GM10248 (cell line): Measurements from ENCODE around the gene DIP2A.
A peak's percentile ranks its signal among the peaks of the same experiment; 100 is the strongest.

Experiments
- CTCF ChIA-PET: fragments of 300-600 bp; sonication (Branson Sonifier 250); formaldehyde crosslinking; extraction: SDS; loops from one replicate; lab custom pipeline; 2021; ENCODE audit warnings: antibody characterized with exemption; lab: Yijun Ruan, JAX
- POLR2A ChIA-PET: fragments of 350-650 bp; sonication (Branson Sonifier 250); formaldehyde crosslinking; extraction: SDS; loops from one replicate; lab custom pipeline; 2020; ENCODE audit warnings: antibody characterized with exemption; lab: Yijun Ruan, JAX
- DNase-seq: peaks from one replicate; pipeline ENCODE4 v3.0.0; 2012; ENCODE audit errors: extremely low spot score
- CTCF ChIP-seq: IDR thresholded peaks from 2 replicates; pipeline ENCODE4 v1.5.1; 2012; ENCODE audit warnings: mild to moderate bottlenecking, low read depth; ENCODE audit errors: extremely low read depth, missing control alignments, control extremely low read depth

DIP2A gene

GRCh38 chr21:46608672-46609111, 150.0 kb downstream of the DIP2A start:
- no peak for TF ChIP-seq CTCF
- DNase-seq = peak; percentile 31
- CTCF ChIA-PET = interaction anchor here (0.9 to 3.4 kb wide), 8 partner anchors 9 to 465 kb away, joined by 3 to 15 read pairs (median 4); partner anchors contain the start of gene PRMT2
- POLR2A ChIA-PET = no interaction called here

GRCh38 chr21:46610018-46610701, 151.5 kb downstream of the DIP2A start:
- DNase-seq = peak; percentile 12
- ChIA-PET POLR2A (no interaction called here), CTCF (interaction anchor here (1.3 to 3.4 kb wide), 6 partner anchors 8 to 456 kb away, joined by 3 to 15 read pairs (median 5); partner anchors contain the start of gene PRMT2)
- TF ChIP-seq CTCF = no peak

GRCh38 chr21:46613391-46613790, 154.7 kb downstream of the DIP2A start:
- no peak for DNase-seq
- ChIA-PET CTCF (no interaction called here), POLR2A (no interaction called here)
- TF ChIP-seq CTCF = no peak

GRCh38 chr21:46616050-46616449, 157.4 kb downstream of the DIP2A start:
- ChIA-PET CTCF (interaction anchor here (1.8 kb wide), 1 partner anchor 18 kb away, joined by 5 read pairs; no protein-coding TSS in a partner anchor), POLR2A (no interaction called here)
- TF ChIP-seq CTCF = no peak
- no peak for DNase-seq

DNA sequence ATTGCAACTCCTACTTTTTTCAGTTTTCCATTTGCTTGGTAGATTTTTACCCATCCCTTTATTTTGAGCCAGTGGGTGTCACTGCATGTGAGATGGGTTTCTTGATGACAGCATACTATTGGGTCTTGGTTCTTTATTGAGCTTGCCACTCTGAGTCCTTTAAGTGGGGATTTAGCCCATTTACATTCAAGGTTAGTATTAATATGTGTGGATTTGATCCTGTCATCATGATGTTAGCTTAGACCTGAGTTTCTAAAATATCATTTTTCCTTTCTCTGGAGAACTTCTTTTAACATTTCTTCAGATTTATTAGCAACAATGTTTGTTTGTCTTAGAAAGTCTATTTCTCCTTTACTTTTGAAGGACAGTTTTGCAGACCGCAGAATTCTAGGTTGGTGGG, 158.0 kb downstream of the DIP2A start:
- CTCF ChIA-PET = no interaction called here
- no peak for TF ChIP-seq CTCF
- POLR2A ChIA-PET = no interaction called here
- no peak for DNase-seq

GRCh38 chr21:46617267-46618051, 158.8 kb downstream of the DIP2A start:
- DNase-seq = no peak
- POLR2A ChIA-PET = no interaction called here
- CTCF ChIA-PET = interaction anchor here (0.9 to 1.0 kb wide), 4 partner anchors 9 to 18 kb away, joined by 3 to 9 read pairs (median 3); partner anchors contain the start of gene PRMT2
- no peak for TF ChIP-seq CTCF
